ENCODE measurements around the gene ZNF530.

Gene ZNF530

GRCh38 chr19:57613941-57614743 lies 14.5 kb downstream of the ZNF530 start, which contains the start of gene ZNF134:
Gene ZNF134, plus strand, starts transcription at chr19:57614242. Its CDS starts 5,227 bp downstream, at chr19:57619469.
- DNase-seq = peak; percentile 8 to 94 (median 79)

- no peak for DNase-seq
These were observed 15.7 kb downstream of the ZNF530 start for GRCh38 chr19:57615346-57615745.

GRCh38 chr19:57620673-57621348 lies 21.1 kb downstream of the ZNF530 start:
- DNase-seq = no peak

GRCh38 chr19:57623091-57623490 lies 23.4 kb downstream of the ZNF530 start:
- DNase-seq = no peak

- peak; percentile 35 to 96 (median 88) for DNase-seq
These were observed 33.5 kb downstream of the ZNF530 start, which contains the start of gene ZNF211 for GRCh38 chr19:57632987-57633831. Gene ZNF211, plus strand, starts transcription at chr19:57633168. Its CDS starts 179 bp downstream, at chr19:57633347.

- no peak for DNase-seq
These were observed 34.1 kb downstream of the ZNF530 start for GRCh38 chr19:57633832-57634131.

- DNase-seq = no peak
These were observed 37.7 kb downstream of the ZNF530 start for GRCh38 chr19:57637379-57637778.

GRCh38 chr19:57641715-57642234 lies 42.1 kb downstream of the ZNF530 start:
- no peak for DNase-seq

GRCh38 chr19:57642396-57643046 lies 42.8 kb downstream of the ZNF530 start:
- DNase-seq = peak in 1 of 58 donors; percentile 2

- no peak for DNase-seq
These were observed 44.0 kb downstream of the ZNF530 start for GRCh38 chr19:57643734-57644133.

- DNase-seq = peak in 9 of 58 donors; percentile 1 to 48 (median 10)
These were observed 48.8 kb downstream of the ZNF530 start for GRCh38 chr19:57648331-57649003.

GRCh38 chr19:57651654-57651996 lies 51.9 kb downstream of the ZNF530 start:
- DNase-seq = no peak

GRCh38 chr19:57653689-57654088 lies 54.0 kb downstream of the ZNF530 start:
- DNase-seq = no peak

GRCh38 chr19:57655443-57655842 lies 55.8 kb downstream of the ZNF530 start:
- no peak for DNase-seq

GRCh38 chr19:57656346-57656745 lies 56.7 kb downstream of the ZNF530 start:
- DNase-seq = no peak

Measured in anterior cingulate cortex (tissue), 58 donors.